ENCODE data around the gene TRIM46.

The TRIM46 gene

DNA sequence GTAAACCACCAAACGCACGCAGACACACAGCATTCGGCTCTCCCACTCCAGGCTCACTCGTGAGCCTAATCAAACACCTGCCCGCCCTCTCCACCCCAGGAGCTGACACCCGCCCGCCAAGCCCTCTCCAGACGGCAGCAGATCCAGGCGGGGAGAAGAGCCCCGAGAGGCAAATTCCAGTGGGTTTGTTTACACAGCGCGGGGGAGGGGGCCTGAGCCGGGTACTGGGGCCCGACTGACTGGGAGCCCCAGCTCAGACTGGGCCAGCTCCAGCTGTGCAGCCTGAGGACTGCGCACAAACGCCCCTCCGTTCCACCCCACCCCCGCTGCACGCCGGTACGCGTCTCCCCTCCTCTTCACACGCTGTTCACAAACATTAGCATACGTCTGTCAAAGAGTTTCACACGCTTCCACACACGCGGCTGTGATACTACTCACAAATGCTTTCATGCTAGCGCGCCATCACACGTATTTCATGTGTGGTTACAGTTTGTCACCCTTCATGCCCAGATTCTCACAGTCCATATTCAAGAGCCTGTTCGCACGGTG lies 47.0 kb upstream of the TRIM46 start:
- H3K27ac ChIP-seq, result peak overlapping the region; percentile 41 to 62

DNA sequence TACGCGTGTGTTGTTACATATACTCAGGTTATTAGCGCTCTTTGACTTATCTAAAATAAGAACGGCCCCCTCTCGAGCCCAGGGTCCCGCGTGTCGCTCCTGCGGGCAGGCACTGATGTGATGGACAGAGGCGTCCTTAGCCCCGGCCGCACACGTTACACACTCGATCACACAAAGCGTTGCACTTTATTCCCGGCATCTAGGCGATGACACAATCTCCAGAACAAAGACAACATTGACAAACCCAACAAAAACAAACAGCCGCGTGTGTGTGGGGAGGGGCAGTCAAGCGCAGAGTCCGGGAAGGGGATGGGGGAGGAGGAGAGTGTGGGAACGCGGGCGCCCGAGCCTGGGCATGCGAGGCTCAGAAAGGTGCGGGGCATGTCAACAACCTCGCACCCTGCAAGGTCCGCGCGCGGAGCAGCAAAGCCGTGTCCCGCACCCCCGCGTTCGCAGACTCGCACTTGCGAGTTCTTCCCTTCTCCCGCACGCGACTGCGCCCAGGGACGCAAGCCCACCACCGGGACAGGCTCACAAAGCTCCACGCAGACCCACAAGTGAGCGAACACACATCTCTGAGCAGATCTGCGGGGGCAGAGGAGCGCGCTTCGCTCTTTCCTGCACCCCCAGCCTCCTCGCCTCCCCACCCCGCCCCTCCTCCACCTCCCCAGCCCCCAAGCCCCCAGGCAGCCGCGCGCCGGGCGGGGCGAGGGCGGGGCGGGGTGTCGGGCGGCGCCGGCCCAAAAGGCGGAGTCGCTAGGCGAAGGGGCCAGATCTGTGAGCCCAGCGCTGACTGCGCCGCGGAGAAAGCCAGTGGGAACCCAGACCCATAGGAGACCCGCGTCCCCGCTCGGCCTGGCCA lies 46.3 kb upstream of the TRIM46 start, which contains the start of gene EFNA1:
Gene EFNA1, plus strand, starts transcription at position 772 of the 862 bp plus-strand sequence. CDS start 102 bp downstream, outside the sequence.
- DNase-seq, result peak; percentile 66 to 77
- Histone ChIP-seq H3K4me3 (peak within 1 kb of the TSS; percentile 55 to 59), H3K36me3 (peaks cover 0 to 12% (median 0%) of the 10 kb centered on the region in 3 donors), H3K9me3 (no peaks in the 10 kb centered on the region), H3K27me3 (peaks cover 0 to 43% of the 10 kb centered on the region in 2 donors), H3K4me1 (peaks cover 0 to 39% (median 28%) of the 10 kb centered on the region in 4 donors), H3K27ac (peak within 1 kb of the TSS; percentile 41 to 62)
- TF ChIP-seq, protein P1, sequence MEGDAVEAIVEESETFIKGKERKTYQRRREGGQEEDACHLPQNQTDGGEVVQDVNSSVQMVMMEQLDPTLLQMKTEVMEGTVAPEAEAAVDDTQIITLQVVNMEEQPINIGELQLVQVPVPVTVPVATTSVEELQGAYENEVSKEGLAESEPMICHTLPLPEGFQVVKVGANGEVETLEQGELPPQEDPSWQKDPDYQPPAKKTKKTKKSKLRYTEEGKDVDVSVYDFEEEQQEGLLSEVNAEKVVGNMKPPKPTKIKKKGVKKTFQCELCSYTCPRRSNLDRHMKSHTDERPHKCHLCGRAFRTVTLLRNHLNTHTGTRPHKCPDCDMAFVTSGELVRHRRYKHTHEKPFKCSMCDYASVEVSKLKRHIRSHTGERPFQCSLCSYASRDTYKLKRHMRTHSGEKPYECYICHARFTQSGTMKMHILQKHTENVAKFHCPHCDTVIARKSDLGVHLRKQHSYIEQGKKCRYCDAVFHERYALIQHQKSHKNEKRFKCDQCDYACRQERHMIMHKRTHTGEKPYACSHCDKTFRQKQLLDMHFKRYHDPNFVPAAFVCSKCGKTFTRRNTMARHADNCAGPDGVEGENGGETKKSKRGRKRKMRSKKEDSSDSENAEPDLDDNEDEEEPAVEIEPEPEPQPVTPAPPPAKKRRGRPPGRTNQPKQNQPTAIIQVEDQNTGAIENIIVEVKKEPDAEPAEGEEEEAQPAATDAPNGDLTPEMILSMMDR (IDR thresholded peaks at IDR 0.05), result no peak
- intact Hi-C loops (cut with DNase I; ENCODE audit: low total_unique reads), result loop anchor here (5.0 kb wide), 1 partner anchor 35 kb away; no protein-coding TSS in a partner anchor

More for the DNA sequence above, 47.0 kb upstream of the TRIM46 start:
- Histone ChIP-seq H3K4me3 (peak overlapping the region; percentile 55 to 59), H3K4me1 (peaks cover 0 to 39% (median 28%) of the 10 kb centered on the region in 4 donors), H3K27me3 (peaks cover 0 to 41% of the 10 kb centered on the region in 2 donors), H3K9me3 (no peaks in the 10 kb centered on the region), H3K36me3 (peaks cover 0 to 6% (median 0%) of the 10 kb centered on the region in 3 donors)
- intact Hi-C loops (cut with DNase I; ENCODE audit: low total_unique reads), result loop anchor here (5.0 kb wide), 1 partner anchor 34 kb away; no protein-coding TSS in a partner anchor
- peak in 1 of 2 donors; percentile 67 for DNase-seq
- TF ChIP-seq, protein P1 (IDR thresholded peaks at IDR 0.05), result no peak

DNA sequence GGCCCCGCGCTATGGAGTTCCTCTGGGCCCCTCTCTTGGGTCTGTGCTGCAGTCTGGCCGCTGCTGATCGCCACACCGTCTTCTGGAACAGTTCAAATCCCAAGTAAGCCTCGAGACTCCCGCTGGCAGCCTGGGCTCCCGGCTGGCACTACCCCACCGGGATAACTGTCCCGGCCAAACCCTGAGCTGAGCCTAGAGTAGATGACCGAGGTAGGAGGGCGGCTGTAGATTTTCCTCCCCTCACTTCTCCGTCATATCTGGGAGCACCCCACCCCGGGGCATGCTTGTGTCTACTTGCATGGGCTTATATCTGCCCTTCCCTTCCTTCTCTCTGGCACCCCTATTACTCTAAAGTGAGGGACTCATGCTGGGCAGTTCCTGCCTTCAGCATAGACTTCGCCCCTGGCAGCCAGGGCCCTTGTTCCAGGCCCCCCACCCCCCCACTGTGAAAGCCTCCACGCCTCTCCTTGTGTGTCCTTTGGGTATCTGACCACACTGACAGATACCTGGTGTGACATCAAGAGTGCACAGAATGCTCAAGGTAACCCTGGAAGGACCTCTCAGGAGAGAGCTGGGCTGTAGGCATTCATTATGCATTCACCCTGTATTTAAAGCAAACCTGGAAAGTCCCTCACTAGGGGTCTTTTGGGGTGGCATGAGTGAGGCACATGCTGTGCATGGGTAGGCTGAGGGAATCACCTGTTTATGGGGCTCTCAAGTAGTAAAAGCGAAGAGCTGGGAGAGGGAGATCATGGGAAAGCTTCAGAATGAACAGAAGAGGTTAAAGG lies 45.5 kb upstream of the TRIM46 start:
- Histone ChIP-seq H3K27me3 (peaks cover 0 to 43% of the 10 kb centered on the region in 2 donors), H3K27ac (peak overlapping the region; percentile 41 to 62), H3K4me1 (peaks cover 0 to 39% (median 28%) of the 10 kb centered on the region in 4 donors), H3K9me3 (no peaks in the 10 kb centered on the region), H3K36me3 (peaks cover 0 to 21% (median 0%) of the 10 kb centered on the region in 3 donors), H3K4me3 (peak overlapping the region; percentile 55 to 59)
- TF ChIP-seq, protein P1 (IDR thresholded peaks at IDR 0.05), result no peak
- DNase-seq, result no peak
- intact Hi-C loops (cut with DNase I; ENCODE audit: low total_unique reads), result loop anchor here (5.0 kb wide), 1 partner anchor 36 kb away; no protein-coding TSS in a partner anchor

DNA sequence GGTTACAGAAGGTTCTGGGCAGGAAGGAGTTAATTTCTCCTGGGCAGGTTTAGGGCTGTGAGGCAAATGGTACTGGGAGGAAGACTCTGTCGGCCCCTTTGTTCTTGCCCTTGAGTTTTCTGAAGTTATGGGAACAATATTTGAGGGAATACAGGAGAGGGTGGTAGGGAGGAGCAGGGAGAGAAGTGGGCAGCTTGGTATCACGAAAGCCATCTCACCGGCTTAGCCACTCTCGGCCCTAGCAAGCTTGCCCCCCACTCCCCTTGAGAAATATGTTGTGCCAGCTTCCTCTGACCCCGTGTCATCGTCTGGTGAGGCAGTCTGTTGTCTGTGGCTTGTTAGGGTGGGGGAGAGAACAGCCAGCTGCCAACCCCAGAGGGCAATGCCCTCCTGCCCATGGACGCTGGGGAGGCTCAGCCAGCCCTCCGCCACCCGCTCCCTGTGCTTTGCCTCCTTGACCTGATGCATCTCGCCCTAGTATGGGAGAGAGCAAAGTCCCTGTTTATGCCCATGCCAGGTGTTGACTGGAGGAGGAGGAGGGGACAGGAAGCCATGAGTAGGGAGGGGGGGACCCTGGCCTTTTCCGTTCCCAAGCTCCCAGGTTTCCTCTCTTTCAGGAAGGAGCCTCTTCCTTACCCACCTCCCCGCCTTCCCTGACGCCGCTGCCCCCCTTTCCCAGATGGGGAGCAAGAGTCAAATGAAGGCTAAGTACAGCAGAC lies 44.7 kb upstream of the TRIM46 start:
- DNase-seq, result no peak
- H3K27me3 ChIP-seq, result peaks cover 0 to 43% of the 10 kb centered on the region in 2 donors
- TF ChIP-seq, protein P1 (IDR thresholded peaks at IDR 0.05), result no peak
- H3K9me3 ChIP-seq, result no peaks in the 10 kb centered on the region
- H3K4me1 ChIP-seq, result peaks cover 0 to 43% (median 28%) of the 10 kb centered on the region in 4 donors
- peaks cover 0 to 28% (median 0%) of the 10 kb centered on the region in 3 donors for H3K36me3 ChIP-seq
- no peak overlapping the region for H3K27ac ChIP-seq
- intact Hi-C loops (cut with DNase I; ENCODE audit: low total_unique reads), result loop anchor here (5.0 kb wide), 1 partner anchor 37 kb away; no protein-coding TSS in a partner anchor
- peak overlapping the region; percentile 55 to 59 for H3K4me3 ChIP-seq
